ENCODE data around the gene GPBP1L1. TPM values are rescaled to one million over a fixed set of nuclear protein-coding genes. Genes with fewer than 3 reads are reported as not detected.

GPBP1L1 gene
- total RNA-seq, 1 donor from 2014 or later = 74.9 TPM

GRCh38 chr1:45620588-45621500, 65.5 kb downstream of the GPBP1L1 start:
- peaks cover 28% of the 10 kb centered on the region for H3K36me3 Mint-ChIP-seq (ENCODE audit: low read depth)
- H3K27me3 Mint-ChIP-seq (ENCODE audit: low read depth) = peaks cover 8% of the 10 kb centered on the region
- H3K4me1 Mint-ChIP-seq = no peaks in the 10 kb centered on the region
- H3K27ac Mint-ChIP-seq (ENCODE audit: unreplicated experiment) = peak overlapping the region; percentile 63
- no peaks in the 10 kb centered on the region for H3K9me3 Mint-ChIP-seq
- no peak for TF ChIP-seq CTCF (conservative IDR thresholded peaks at IDR 0.05)
- no peak for DNase-seq (ENCODE audit: low read depth, low spot score)
- peak overlapping the region; percentile 62 for H3K4me3 Mint-ChIP-seq

GRCh38 chr1:45619149-45619921, 67.0 kb downstream of the GPBP1L1 start:
- TF ChIP-seq CTCF (conservative IDR thresholded peaks at IDR 0.05) = no peak

GRCh38 chr1:45617618-45618017, 68.7 kb downstream of the GPBP1L1 start:
- Mint-ChIP-seq H3K27ac (ENCODE audit: unreplicated experiment) (no peak overlapping the region), H3K4me1 (no peaks in the 10 kb centered on the region), H3K27me3 (ENCODE audit: low read depth) (peaks cover 8% of the 10 kb centered on the region), H3K36me3 (ENCODE audit: low read depth) (peaks cover 26% of the 10 kb centered on the region), H3K9me3 (no peaks in the 10 kb centered on the region), H3K4me3 (no peak overlapping the region)
- no peak for DNase-seq (ENCODE audit: low read depth, low spot score)
- no peak for TF ChIP-seq CTCF (conservative IDR thresholded peaks at IDR 0.05)

More at GRCh38 chr1:45619149-45619921, 67.0 kb downstream of the GPBP1L1 start:
- peak overlapping the region; percentile 12 for H3K27ac Mint-ChIP-seq (ENCODE audit: unreplicated experiment)
- no peaks in the 10 kb centered on the region for H3K9me3 Mint-ChIP-seq
- H3K4me1 Mint-ChIP-seq = no peaks in the 10 kb centered on the region
- H3K27me3 Mint-ChIP-seq (ENCODE audit: low read depth) = peaks cover 8% of the 10 kb centered on the region
- peak overlapping the region; percentile 15 for H3K4me3 Mint-ChIP-seq
- no peak for DNase-seq (ENCODE audit: low read depth, low spot score)
- H3K36me3 Mint-ChIP-seq (ENCODE audit: low read depth) = peaks cover 32% of the 10 kb centered on the region

GRCh38 chr1:45615885-45616284, 70.4 kb downstream of the GPBP1L1 start:
- no peak for TF ChIP-seq CTCF (conservative IDR thresholded peaks at IDR 0.05)
- Mint-ChIP-seq H3K36me3 (ENCODE audit: low read depth) (peaks cover 31% of the 10 kb centered on the region), H3K27me3 (ENCODE audit: low read depth) (peaks cover 4% of the 10 kb centered on the region), H3K4me3 (no peak overlapping the region), H3K9me3 (no peaks in the 10 kb centered on the region), H3K4me1 (no peaks in the 10 kb centered on the region), H3K27ac (ENCODE audit: unreplicated experiment) (no peak overlapping the region)
- no peak for DNase-seq (ENCODE audit: low read depth, low spot score)

- H3K36me3 Mint-ChIP-seq (ENCODE audit: low read depth) = peaks cover 43% of the 10 kb centered on the region
- H3K9me3 Mint-ChIP-seq = no peaks in the 10 kb centered on the region
Observed at GRCh38 chr1:45612941-45613579, 73.3 kb downstream of the GPBP1L1 start.

More at GRCh38 chr1:45612941-45613579, 73.3 kb downstream of the GPBP1L1 start:
- H3K27ac Mint-ChIP-seq (ENCODE audit: unreplicated experiment) = no peak overlapping the region
- no peak for TF ChIP-seq CTCF (conservative IDR thresholded peaks at IDR 0.05)
- H3K4me3 Mint-ChIP-seq = no peak overlapping the region
- DNase-seq (ENCODE audit: low read depth, low spot score) = no peak
- H3K4me1 Mint-ChIP-seq = no peaks in the 10 kb centered on the region
- H3K27me3 Mint-ChIP-seq (ENCODE audit: low read depth) = no peaks in the 10 kb centered on the region

Data from neural crest cell (in vitro differentiated cells).